SK-N-SH (cell line): ENCODE data around the gene DAPK3.

Source experiments
- CHD2 ChIP-seq: fragments of 150-350 bp; IDR thresholded peaks from 2 replicates; pipeline ENCODE4 v1.6.1; 2018; ENCODE audit warnings: low read length; ENCODE audit not compliant: partially characterized antibody
- CTCF ChIP-seq: fragments of 200-600 bp; sonication (generic); IDR thresholded peaks from 2 replicates; pipeline ENCODE4 v1.6.1; 2017; ENCODE audit warnings: antibody characterized with exemption, mild to moderate bottlenecking, moderate library complexity
- ELF1 ChIP-seq: IDR thresholded peaks from 2 replicates; pipeline ENCODE4 v1.4.0; 2012
- GABPA ChIP-seq: IDR thresholded peaks from 2 replicates; pipeline ENCODE4 v1.4.0; 2012; ENCODE audit warnings: low read depth, mild to moderate bottlenecking
- JUND ChIP-seq: IDR thresholded peaks from 2 replicates; pipeline ENCODE4 v1.4.0; 2012
- MAX ChIP-seq: IDR thresholded peaks from 2 replicates; pipeline ENCODE4 v1.4.0; 2012; ENCODE audit warnings: low read depth
- MXI1 ChIP-seq: IDR thresholded peaks from 2 replicates; pipeline ENCODE4 v1.6.1; 2012; ENCODE audit warnings: mild to moderate bottlenecking, low read depth, low read length, improper control_type of control experiment
- NFIC ChIP-seq: IDR thresholded peaks from 2 replicates; pipeline ENCODE4 v1.4.0; 2012; ENCODE audit warnings: borderline replicate concordance
- RAD21 ChIP-seq: IDR thresholded peaks from 2 replicates; pipeline ENCODE4 v1.6.1; 2012; ENCODE audit warnings: mild to moderate bottlenecking, low read length
- TCF12 ChIP-seq: IDR thresholded peaks from 2 replicates; pipeline ENCODE4 v1.4.0; 2012
- USF1 ChIP-seq: IDR thresholded peaks from 2 replicates; pipeline ENCODE4 v1.4.0; 2012; ENCODE audit warnings: low read depth, borderline replicate concordance

GRCh38 chr19:3990815-3991117 is 19.9 kb upstream of the DAPK3 start:
- TF ChIP-seq JUND (no peak), GABPA (no peak), TCF12 (no peak), RAD21 (no peak), CTCF (no peak), MAX (no peak), USF1 (no peak), NFIC (no peak), CHD2 (no peak), ELF1 (no peak), MXI1 (no peak)
